Gastrocnemius medialis (tissue), 4 donors: ENCODE measurements around the gene APBB1IP.

Source experiments
- CTCF ChIP-seq, 5 experiments: fragments of 450-650 bp in 3 of 5; fragments of 200-600 bp in 2 of 5; sonication (generic) in 2 of 5; IDR thresholded peaks in 4 of 5; conservative IDR thresholded peaks in 1 of 5; 1 replicate in 4 of 5; 2 replicates in 1 of 5; pipeline ENCODE4 v1.5.1; 2016 to 2019; ENCODE audit warnings: antibody characterized with exemption in 5 of 5, mild to moderate bottlenecking in 3 of 5, moderate library complexity in 3 of 5
- POLR2A ChIP-seq, 2 donors: fragments of 450-650 bp; IDR thresholded peaks; one replicate each; pipeline ENCODE4 v1.6.1; 2017; ENCODE audit warnings: antibody characterized with exemption in 2 of 2, mild to moderate bottlenecking in 2 of 2, moderate library complexity in 2 of 2

- TF ChIP-seq CTCF (IDR thresholded peaks at IDR 0.05 in 4 of 5, conservative IDR thresholded peaks at IDR 0.05 in 1 of 5) = no peak
- no peak for TF ChIP-seq POLR2A (IDR thresholded peaks at IDR 0.05)
Measured at GRCh38 chr10:26566525-26567350, 128.6 kb downstream of the APBB1IP start.
